GM10266 (cell line): ENCODE data around the gene MAP4K2.

Experiments
- DNase-seq: peaks from one replicate; pipeline ENCODE4 v3.0.0; 2012; ENCODE audit errors: extremely low spot score
- CTCF ChIP-seq: IDR thresholded peaks from 2 replicates; pipeline ENCODE4 v1.5.1; 2012; ENCODE audit warnings: mild to moderate bottlenecking, low read depth; ENCODE audit not compliant: control insufficient read depth, insufficient read depth; ENCODE audit errors: missing control alignments

The MAP4K2 gene

GRCh38 chr11:64841592-64842365, 38.8 kb upstream of the MAP4K2 start:
- no peak for TF ChIP-seq CTCF
- DNase-seq, result no peak

GRCh38 chr11:64839887-64840782, 37.1 kb upstream of the MAP4K2 start:
- no peak for DNase-seq
- no peak for TF ChIP-seq CTCF

GRCh38 chr11:64839335-64839734, 36.3 kb upstream of the MAP4K2 start:
- no peak for DNase-seq
- TF ChIP-seq CTCF, result no peak

GRCh38 chr11:64838600-64839334, 35.8 kb upstream of the MAP4K2 start:
- no peak for DNase-seq
- no peak for TF ChIP-seq CTCF

GRCh38 chr11:64837887-64838351, 34.9 kb upstream of the MAP4K2 start:
- no peak for TF ChIP-seq CTCF

GRCh38 chr11:64836448-64837072, 33.5 kb upstream of the MAP4K2 start:
- DNase-seq, result no peak
- TF ChIP-seq CTCF, result no peak

More at GRCh38 chr11:64837887-64838351, 34.9 kb upstream of the MAP4K2 start:
- no peak for DNase-seq
